Measurements from ENCODE around the gene SIM1. TPM values are rescaled to one million over a fixed set of nuclear protein-coding genes. Genes with fewer than 3 reads are reported as not detected.

Gene SIM1
- polyA plus RNA-seq, 4 donors = 21.8 to 26.9 (median 25.2) TPM

- no peak for DNase-seq (ENCODE audit: low read depth in 4 of 4, low spot score in 3 of 4)
Measured at GRCh38 chr6:100433726-100434435, 30.8 kb downstream of the SIM1 start.

GRCh38 chr6:100432136-100432535 lies 32.6 kb downstream of the SIM1 start:
- DNase-seq (ENCODE audit: low read depth in 4 of 4, low spot score in 3 of 4) = no peak

- no peak for DNase-seq (ENCODE audit: low read depth in 4 of 4, low spot score in 3 of 4)
Measured at GRCh38 chr6:100430962-100431361, 33.8 kb downstream of the SIM1 start.

GRCh38 chr6:100427452-100427851 lies 37.3 kb downstream of the SIM1 start:
- no peak for DNase-seq (ENCODE audit: low read depth in 4 of 4, low spot score in 3 of 4)

- DNase-seq (ENCODE audit: low read depth in 4 of 4, low spot score in 3 of 4) = no peak
Measured at GRCh38 chr6:100426744-100427338, 37.9 kb downstream of the SIM1 start.

- DNase-seq (ENCODE audit: low read depth in 4 of 4, low spot score in 3 of 4) = no peak
Measured at GRCh38 chr6:100426241-100426640, 38.5 kb downstream of the SIM1 start.

GRCh38 chr6:100420711-100421110 lies 44.0 kb downstream of the SIM1 start:
- no peak for DNase-seq (ENCODE audit: low read depth in 4 of 4, low spot score in 3 of 4)

- no peak for DNase-seq (ENCODE audit: low read depth in 4 of 4, low spot score in 3 of 4)
Measured at GRCh38 chr6:100417036-100417435, 47.7 kb downstream of the SIM1 start.

GRCh38 chr6:100415768-100416167 lies 49.0 kb downstream of the SIM1 start:
- DNase-seq (ENCODE audit: low read depth in 4 of 4, low spot score in 3 of 4) = no peak

- no peak for DNase-seq (ENCODE audit: low read depth in 4 of 4, low spot score in 3 of 4)
Measured at GRCh38 chr6:100412872-100413271, 51.8 kb downstream of the SIM1 start.

GRCh38 chr6:100404051-100404450 lies 60.7 kb downstream of the SIM1 start:
- DNase-seq (ENCODE audit: low read depth in 4 of 4, low spot score in 3 of 4) = no peak

- DNase-seq (ENCODE audit: low read depth in 4 of 4, low spot score in 3 of 4) = no peak
Measured at GRCh38 chr6:100393493-100393892, 71.2 kb downstream of the SIM1 start.

- no peak for DNase-seq (ENCODE audit: low read depth in 4 of 4, low spot score in 3 of 4)
Measured at GRCh38 chr6:100392423-100392822, 72.3 kb downstream of the SIM1 start.

- no peak for DNase-seq (ENCODE audit: low read depth in 4 of 4, low spot score in 3 of 4)
Measured at GRCh38 chr6:100388868-100389519, 75.7 kb downstream of the SIM1 start.

- no peak for DNase-seq (ENCODE audit: low read depth in 4 of 4, low spot score in 3 of 4)
Measured at GRCh38 chr6:100382767-100383195, 81.9 kb downstream of the SIM1 start.

- DNase-seq (ENCODE audit: low read depth in 4 of 4, low spot score in 3 of 4) = no peak
Measured at GRCh38 chr6:100382031-100382430, 82.7 kb downstream of the SIM1 start.

GRCh38 chr6:100381111-100381510 lies 83.6 kb downstream of the SIM1 start:
- DNase-seq (ENCODE audit: low read depth in 4 of 4, low spot score in 3 of 4) = no peak

GRCh38 chr6:100379386-100379785 lies 85.3 kb downstream of the SIM1 start:
- no peak for DNase-seq (ENCODE audit: low read depth in 4 of 4, low spot score in 3 of 4)

- DNase-seq (ENCODE audit: low read depth in 4 of 4, low spot score in 3 of 4) = no peak
Measured at GRCh38 chr6:100378576-100378975, 86.1 kb downstream of the SIM1 start.

GRCh38 chr6:100376103-100376502 lies 88.6 kb downstream of the SIM1 start:
- DNase-seq (ENCODE audit: low read depth in 4 of 4, low spot score in 3 of 4) = no peak

GRCh38 chr6:100372326-100373091 lies 92.2 kb downstream of the SIM1 start:
- DNase-seq (ENCODE audit: low read depth in 4 of 4, low spot score in 3 of 4) = no peak
